ENCODE results near the gene MAN2A1. TPM values are rescaled to one million over a fixed set of nuclear protein-coding genes. Genes with fewer than 3 reads are reported as not detected.

MAN2A1 gene
- total RNA-seq, 2 experiments from 2014 or later = 50.1 to 52.3 TPM

- intact Hi-C loops (cut with micrococcal nuclease) = no loop called here
- Mint-ChIP-seq H3K9me3 (peaks cover 9% of the 10 kb centered on the region), H3K36me3 (ENCODE audit: low read depth) (peaks cover 75% of the 10 kb centered on the region), H3K4me1 (ENCODE audit: low read depth) (peaks cover 36% of the 10 kb centered on the region), H3K27me3 (ENCODE audit: low read depth) (no peaks in the 10 kb centered on the region), H3K27ac (no peak overlapping the region), H3K4me3 (no peak overlapping the region)
- no peak for DNase-seq
- CTCF ChIA-PET = interaction anchor here (0.7 kb wide), 1 partner anchor 8 kb away, joined by 3 read pairs; no protein-coding TSS in a partner anchor
Observed at GRCh38 chr5:109844695-109845094, 155.0 kb downstream of the MAN2A1 start.

GRCh38 chr5:109848130-109848529, 158.4 kb downstream of the MAN2A1 start:
- H3K4me3 Mint-ChIP-seq = no peak overlapping the region
- no peak for DNase-seq
- peaks cover 9% of the 10 kb centered on the region for H3K9me3 Mint-ChIP-seq
- intact Hi-C loops (cut with micrococcal nuclease) = no loop called here
- H3K27ac Mint-ChIP-seq = peak overlapping the region; percentile 60
- H3K36me3 Mint-ChIP-seq (ENCODE audit: low read depth) = peaks cover 68% of the 10 kb centered on the region
- no peaks in the 10 kb centered on the region for H3K27me3 Mint-ChIP-seq (ENCODE audit: low read depth)
- CTCF ChIA-PET = interaction anchor here (0.8 to 1.4 kb wide), 2 partner anchors 103 to 149 kb away, joined by 3 to 6 read pairs; no protein-coding TSS in a partner anchor
- H3K4me1 Mint-ChIP-seq (ENCODE audit: low read depth) = peaks cover 60% of the 10 kb centered on the region

- intact Hi-C loops (cut with micrococcal nuclease) = loop anchor here (5.0 kb wide), 1 partner anchor 1467 kb away; the partner anchor contains the start of gene FBXL17
- Mint-ChIP-seq H3K4me1 (ENCODE audit: low read depth) (peaks cover 70% of the 10 kb centered on the region), H3K4me3 (no peak overlapping the region), H3K36me3 (ENCODE audit: low read depth) (peaks cover 63% of the 10 kb centered on the region), H3K27ac (peak overlapping the region; percentile 60), H3K9me3 (peaks cover 9% of the 10 kb centered on the region), H3K27me3 (ENCODE audit: low read depth) (no peaks in the 10 kb centered on the region)
- peak; percentile 21 for DNase-seq
- CTCF ChIA-PET = no interaction called here
Observed at GRCh38 chr5:109849478-109850088, 159.9 kb downstream of the MAN2A1 start.

GRCh38 chr5:109852371-109853155, 162.8 kb downstream of the MAN2A1 start:
- intact Hi-C loops (cut with micrococcal nuclease) = loop anchor here (1.0 to 5.0 kb wide), 2 partner anchors 163 to 1470 kb away; partner anchors contain the start of genes FBXL17 and MAN2A1
- H3K4me1 Mint-ChIP-seq (ENCODE audit: low read depth) = peaks cover 75% of the 10 kb centered on the region
- no peaks in the 10 kb centered on the region for H3K27me3 Mint-ChIP-seq (ENCODE audit: low read depth)
- peak overlapping the region; percentile 54 for H3K27ac Mint-ChIP-seq
- no peak overlapping the region for H3K4me3 Mint-ChIP-seq
- H3K9me3 Mint-ChIP-seq = peaks cover 9% of the 10 kb centered on the region
- peak; percentile 30 for DNase-seq
- CTCF ChIA-PET = interaction anchor here (1.0 to 1.8 kb wide), 2 partner anchors 8 to 164 kb away, joined by 3 to 4 read pairs; no protein-coding TSS in a partner anchor
- peaks cover 58% of the 10 kb centered on the region for H3K36me3 Mint-ChIP-seq (ENCODE audit: low read depth)

GRCh38 chr5:109853377-109853776, 163.7 kb downstream of the MAN2A1 start:
- Mint-ChIP-seq H3K4me3 (no peak overlapping the region), H3K4me1 (ENCODE audit: low read depth) (peaks cover 80% of the 10 kb centered on the region), H3K36me3 (ENCODE audit: low read depth) (peaks cover 56% of the 10 kb centered on the region), H3K27me3 (ENCODE audit: low read depth) (no peaks in the 10 kb centered on the region), H3K9me3 (peaks cover 8% of the 10 kb centered on the region), H3K27ac (no peak overlapping the region)
- intact Hi-C loops (cut with micrococcal nuclease) = loop anchor here (5.0 kb wide), 1 partner anchor 1471 kb away; the partner anchor contains the start of gene FBXL17
- CTCF ChIA-PET = interaction anchor here (1.0 to 1.8 kb wide), 2 partner anchors 9 to 165 kb away, joined by 3 to 4 read pairs; no protein-coding TSS in a partner anchor
- no peak for DNase-seq

- no peak for DNase-seq
- H3K36me3 Mint-ChIP-seq (ENCODE audit: low read depth) = peaks cover 52% of the 10 kb centered on the region
- CTCF ChIA-PET = no interaction called here
- intact Hi-C loops (cut with micrococcal nuclease) = loop anchor here (2.0 to 5.0 kb wide), 2 partner anchors 444 to 1108 kb away; partner anchors contain the start of gene FER
- H3K4me3 Mint-ChIP-seq = no peak overlapping the region
- no peaks in the 10 kb centered on the region for H3K27me3 Mint-ChIP-seq (ENCODE audit: low read depth)
- no peak overlapping the region for H3K27ac Mint-ChIP-seq
- peaks cover 72% of the 10 kb centered on the region for H3K4me1 Mint-ChIP-seq (ENCODE audit: low read depth)
- no peaks in the 10 kb centered on the region for H3K9me3 Mint-ChIP-seq
Observed at GRCh38 chr5:109855056-109855455, 165.3 kb downstream of the MAN2A1 start.

- Mint-ChIP-seq H3K36me3 (ENCODE audit: low read depth) (peaks cover 46% of the 10 kb centered on the region), H3K4me3 (peak overlapping the region; percentile 42), H3K27me3 (ENCODE audit: low read depth) (no peaks in the 10 kb centered on the region), H3K4me1 (ENCODE audit: low read depth) (peaks cover 66% of the 10 kb centered on the region), H3K27ac (peak overlapping the region; percentile 88), H3K9me3 (no peaks in the 10 kb centered on the region)
- peak; percentile 58 for DNase-seq
- CTCF ChIA-PET = no interaction called here
- intact Hi-C loops (cut with micrococcal nuclease) = loop anchor here (1.0 to 5.0 kb wide), 7 partner anchors 64 to 1110 kb away; partner anchors contain the start of genes FER and MAN2A1
Observed at GRCh38 chr5:109857405-109858031, 167.8 kb downstream of the MAN2A1 start.

- no peak for DNase-seq
- CTCF ChIA-PET = interaction anchor here (0.6 to 0.8 kb wide), 3 partner anchors 158 to 407 kb away, joined by 3 to 6 read pairs (median 3); no protein-coding TSS in a partner anchor
- Mint-ChIP-seq H3K4me1 (ENCODE audit: low read depth) (peaks cover 64% of the 10 kb centered on the region), H3K4me3 (no peak overlapping the region), H3K9me3 (no peaks in the 10 kb centered on the region), H3K27ac (no peak overlapping the region), H3K36me3 (ENCODE audit: low read depth) (peaks cover 49% of the 10 kb centered on the region), H3K27me3 (ENCODE audit: low read depth) (no peaks in the 10 kb centered on the region)
- intact Hi-C loops (cut with micrococcal nuclease) = loop anchor here (5.0 kb wide), 1 partner anchor 1112 kb away; the partner anchor contains the start of gene FER
Observed at GRCh38 chr5:109859537-109859936, 169.8 kb downstream of the MAN2A1 start.

- intact Hi-C loops (cut with micrococcal nuclease) = no loop called here
- H3K27me3 Mint-ChIP-seq (ENCODE audit: low read depth) = no peaks in the 10 kb centered on the region
- no peak overlapping the region for H3K27ac Mint-ChIP-seq
- no peak overlapping the region for H3K4me3 Mint-ChIP-seq
- CTCF ChIA-PET = interaction anchor here (0.6 kb wide), 1 partner anchor 1120 kb away, joined by 3 read pairs; no protein-coding TSS in a partner anchor
- DNase-seq = no peak
- H3K9me3 Mint-ChIP-seq = no peaks in the 10 kb centered on the region
- peaks cover 54% of the 10 kb centered on the region for H3K36me3 Mint-ChIP-seq (ENCODE audit: low read depth)
- peaks cover 54% of the 10 kb centered on the region for H3K4me1 Mint-ChIP-seq (ENCODE audit: low read depth)
Observed at GRCh38 chr5:109862301-109862700, 172.6 kb downstream of the MAN2A1 start.

GRCh38 chr5:109863752-109864151, 174.0 kb downstream of the MAN2A1 start:
- intact Hi-C loops (cut with micrococcal nuclease) = no loop called here
- CTCF ChIA-PET = no interaction called here

GRCh38 chr5:109865637-109866036, 175.9 kb downstream of the MAN2A1 start:
- peaks cover 52% of the 10 kb centered on the region for H3K4me1 Mint-ChIP-seq (ENCODE audit: low read depth)
- intact Hi-C loops (cut with micrococcal nuclease) = no loop called here
- CTCF ChIA-PET = interaction anchor here (1.9 kb wide), 1 partner anchor 177 kb away, joined by 5 read pairs; no protein-coding TSS in a partner anchor
- no peaks in the 10 kb centered on the region for H3K9me3 Mint-ChIP-seq
- H3K36me3 Mint-ChIP-seq (ENCODE audit: low read depth) = peaks cover 38% of the 10 kb centered on the region
- DNase-seq = peak; percentile 42
- no peak overlapping the region for H3K27ac Mint-ChIP-seq
- H3K27me3 Mint-ChIP-seq (ENCODE audit: low read depth) = no peaks in the 10 kb centered on the region
- H3K4me3 Mint-ChIP-seq = no peak overlapping the region

More at GRCh38 chr5:109863752-109864151, 174.0 kb downstream of the MAN2A1 start:
- Mint-ChIP-seq H3K4me3 (no peak overlapping the region), H3K27me3 (ENCODE audit: low read depth) (no peaks in the 10 kb centered on the region), H3K27ac (peak overlapping the region; percentile 7), H3K36me3 (ENCODE audit: low read depth) (peaks cover 51% of the 10 kb centered on the region), H3K9me3 (no peaks in the 10 kb centered on the region), H3K4me1 (ENCODE audit: low read depth) (peaks cover 53% of the 10 kb centered on the region)
- no peak for DNase-seq

GRCh38 chr5:109866051-109866450, 176.3 kb downstream of the MAN2A1 start:
- intact Hi-C loops (cut with micrococcal nuclease) = no loop called here
- H3K4me3 Mint-ChIP-seq = no peak overlapping the region
- H3K27ac Mint-ChIP-seq = no peak overlapping the region
- H3K36me3 Mint-ChIP-seq (ENCODE audit: low read depth) = peaks cover 38% of the 10 kb centered on the region
- CTCF ChIA-PET = interaction anchor here (1.9 kb wide), 1 partner anchor 177 kb away, joined by 5 read pairs; no protein-coding TSS in a partner anchor
- peaks cover 51% of the 10 kb centered on the region for H3K4me1 Mint-ChIP-seq (ENCODE audit: low read depth)
- H3K9me3 Mint-ChIP-seq = no peaks in the 10 kb centered on the region
- no peak for DNase-seq
- no peaks in the 10 kb centered on the region for H3K27me3 Mint-ChIP-seq (ENCODE audit: low read depth)

Data from activated naive CD4-positive, alpha-beta T cell treated with anti-CD3 and anti-CD28 coated beads for 36 hours (primary cell).